ENCODE data around the gene SHISA9. TPM values are rescaled to one million over a fixed set of nuclear protein-coding genes. Genes with fewer than 3 reads are reported as not detected.

SHISA9 gene
- total and polyA plus RNA-seq, 12 donors = 0.04 to 0.96 (median 0.13) TPM; not detected in 3

DNA sequence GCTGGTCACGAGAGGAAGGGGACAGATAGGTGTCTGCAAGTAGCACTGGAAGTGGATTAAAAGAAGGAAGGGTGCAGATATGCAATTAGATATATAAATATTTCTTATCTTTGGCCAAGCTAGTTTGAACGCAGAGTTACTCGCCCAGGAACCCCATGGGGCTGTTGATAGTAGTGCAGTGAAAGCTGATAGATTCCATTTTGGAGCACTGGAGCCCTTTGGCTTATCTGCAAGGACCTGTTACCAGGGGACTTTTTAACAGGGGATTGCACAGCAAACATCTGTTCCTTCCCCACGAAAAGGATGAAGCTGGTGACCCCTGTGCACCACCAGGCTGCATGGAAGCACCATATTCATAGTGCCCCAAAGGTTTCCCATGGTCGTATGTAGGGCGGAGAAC is 218.7 kb downstream of the SHISA9 start:
- no peak for TF ChIP-seq CTCF (IDR thresholded peaks at IDR 0.05)
- Histone ChIP-seq H3K27me3 (peaks cover 0 to 32% (median 4%) of the 10 kb centered on the region in 7 donors), H3K9me3 (peaks cover 0 to 8% (median 0%) of the 10 kb centered on the region in 11 donors), H3K27ac (no peak overlapping the region), H3K36me3 (no peaks in the 10 kb centered on the region), H3K4me3 (no peak overlapping the region), H3K4me1 (no peaks in the 10 kb centered on the region)
- ATAC-seq = no peak
- intact Hi-C loops (cut with DNase I) = no loop called here
- 37 to 38% methylated on average over 6 of the region's 6 CpGs for WGBS, 2 donors
- DNase-seq = no peak

DNA sequence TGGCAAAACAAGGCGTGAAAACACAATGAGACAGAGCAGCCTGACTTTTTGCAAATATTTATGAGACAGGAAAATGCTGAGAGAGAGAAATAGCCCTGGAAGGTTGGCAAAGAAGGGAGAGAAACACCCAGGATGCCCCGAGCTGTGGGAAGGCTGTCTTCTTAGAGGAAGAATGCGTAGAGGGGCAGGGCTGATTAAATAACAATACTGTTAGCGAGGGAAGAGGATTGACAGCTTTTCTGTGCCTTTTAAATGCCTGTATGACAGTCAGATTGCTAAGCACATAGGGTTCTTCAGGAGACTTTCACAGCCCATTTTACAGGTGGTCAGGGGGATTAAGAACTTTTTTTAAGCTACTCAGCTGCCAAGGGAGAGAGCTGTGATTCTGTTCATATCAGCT is 219.2 kb downstream of the SHISA9 start:
- no peak overlapping the region for H3K4me3 ChIP-seq
- no peak overlapping the region for H3K27ac ChIP-seq
- peaks cover 0 to 35% (median 4%) of the 10 kb centered on the region in 7 donors for H3K27me3 ChIP-seq
- ATAC-seq = no peak
- no peak for DNase-seq
- 41 to 51% methylated on average over 4 of the region's 4 CpGs for WGBS, 2 donors
- H3K9me3 ChIP-seq = peaks cover 0 to 13% (median 0%) of the 10 kb centered on the region in 11 donors
- TF ChIP-seq CTCF (IDR thresholded peaks at IDR 0.05) = no peak
- intact Hi-C loops (cut with DNase I) = no loop called here
- no peaks in the 10 kb centered on the region for H3K4me1 ChIP-seq
- no peaks in the 10 kb centered on the region for H3K36me3 ChIP-seq

DNA sequence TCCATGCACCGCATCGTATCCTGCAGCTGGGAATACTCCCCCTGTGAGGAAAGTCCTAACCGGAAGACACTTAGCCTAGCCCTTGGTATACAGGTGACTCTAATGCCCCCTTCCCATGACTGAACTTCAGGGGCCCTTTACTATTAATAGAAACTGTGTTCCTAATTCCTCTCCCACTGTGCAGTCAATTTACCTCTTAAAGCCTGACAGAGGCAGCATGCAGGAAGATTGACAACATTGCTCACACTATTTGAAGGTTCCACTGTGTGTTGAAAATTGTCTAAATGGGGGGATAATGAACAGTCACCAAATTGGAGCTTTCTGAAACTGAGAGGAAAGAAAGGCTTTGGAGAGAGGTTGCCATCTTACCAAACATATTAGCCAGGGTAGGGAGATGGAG is 222.6 kb downstream of the SHISA9 start:
- no peak overlapping the region for H3K4me3 ChIP-seq
- TF ChIP-seq CTCF (IDR thresholded peaks at IDR 0.05) = no peak
- no peaks in the 10 kb centered on the region for H3K36me3 ChIP-seq
- WGBS, 2 donors = 84% methylated on average over 3 of the region's 3 CpGs
- no peaks in the 10 kb centered on the region for H3K4me1 ChIP-seq
- intact Hi-C loops (cut with DNase I) = no loop called here
- DNase-seq (no peak), ATAC-seq (no peak)
- no peak overlapping the region for H3K27ac ChIP-seq
- peaks cover 0 to 38% (median 6%) of the 10 kb centered on the region in 7 donors for H3K27me3 ChIP-seq
- H3K9me3 ChIP-seq = peaks cover 0 to 15% (median 0%) of the 10 kb centered on the region in 11 donors

DNA sequence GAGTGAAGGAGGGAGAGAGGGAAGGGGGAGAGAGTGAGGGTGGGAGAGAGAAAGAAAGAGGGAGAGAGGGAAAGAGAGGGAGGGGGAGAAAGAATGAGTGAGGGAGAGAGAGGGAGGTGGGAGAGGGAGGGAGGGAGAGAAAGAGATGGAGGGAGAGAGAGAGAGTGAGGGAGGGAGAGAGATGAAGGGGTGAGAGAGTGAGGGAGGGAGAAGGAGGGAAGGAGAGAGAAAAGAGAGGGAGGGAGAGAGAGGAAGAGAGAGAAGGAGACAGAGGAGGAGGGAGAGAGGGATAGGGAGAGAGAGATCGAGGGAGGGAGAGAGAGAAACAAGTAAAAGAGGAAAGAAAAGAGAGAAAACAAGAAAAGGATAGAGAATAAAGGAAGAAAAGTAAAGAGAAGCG is 225.7 kb downstream of the SHISA9 start:
- intact Hi-C loops (cut with DNase I) = no loop called here
- H3K9me3 ChIP-seq = peaks cover 0 to 15% (median 0%) of the 10 kb centered on the region in 11 donors
- no peak overlapping the region for H3K27ac ChIP-seq
- H3K36me3 ChIP-seq = no peaks in the 10 kb centered on the region
- no peak for TF ChIP-seq CTCF (IDR thresholded peaks at IDR 0.05)
- H3K27me3 ChIP-seq = peaks cover 0 to 21% (median 0%) of the 10 kb centered on the region in 7 donors
- 64 to 66% methylated on average over 2 of the region's 2 CpGs for WGBS, 2 donors
- H3K4me1 ChIP-seq = no peaks in the 10 kb centered on the region
- ATAC-seq = no peak
- no peak for DNase-seq
- no peak overlapping the region for H3K4me3 ChIP-seq

All from heart right ventricle (tissue), 16 donors.